ENCODE data around the gene KRT1.

KRT1 gene

DNA sequence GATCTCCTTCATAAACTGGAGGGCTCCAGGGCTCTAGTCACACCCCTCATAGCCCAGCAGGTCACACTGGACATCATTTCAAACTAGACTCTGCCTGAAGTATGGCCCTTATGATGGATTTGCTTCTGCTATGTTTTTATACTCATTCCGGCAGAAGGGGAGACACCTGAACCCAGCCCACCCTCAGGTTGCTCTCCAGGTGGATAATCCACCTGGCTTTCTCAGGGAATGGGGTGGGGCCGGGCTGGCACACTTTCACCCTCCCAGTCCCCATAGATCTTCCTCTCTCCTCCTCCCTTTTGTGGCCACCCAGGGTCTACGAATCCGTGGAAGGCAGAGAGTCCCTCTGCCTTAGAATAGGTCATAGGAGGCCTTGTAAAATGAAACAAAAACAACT, 52.1 kb downstream of the KRT1 start:
- Histone ChIP-seq H3K4me1 (ENCODE audit: control insufficient read depth, insufficient read depth, low read length) (no peaks in the 10 kb centered on the region), H3K27me3 (ENCODE audit: control insufficient read depth, insufficient read depth, low read length) (no peaks in the 10 kb centered on the region; the same call in 1 of the 2 replicates), H3K27ac (ENCODE audit: low read depth, low read length) (no peak overlapping the region), H3K36me3 (ENCODE audit: control insufficient read depth, insufficient read depth, low read length) (no peaks in the 10 kb centered on the region), H3K9me3 (ENCODE audit: control insufficient read depth, insufficient read depth, low read depth, low read length) (no peaks in the 10 kb centered on the region), H3K4me3 (ENCODE audit: low read depth, low read length) (no peak overlapping the region), H3K9ac (ENCODE audit: low read length) (no peak overlapping the region)

DNA sequence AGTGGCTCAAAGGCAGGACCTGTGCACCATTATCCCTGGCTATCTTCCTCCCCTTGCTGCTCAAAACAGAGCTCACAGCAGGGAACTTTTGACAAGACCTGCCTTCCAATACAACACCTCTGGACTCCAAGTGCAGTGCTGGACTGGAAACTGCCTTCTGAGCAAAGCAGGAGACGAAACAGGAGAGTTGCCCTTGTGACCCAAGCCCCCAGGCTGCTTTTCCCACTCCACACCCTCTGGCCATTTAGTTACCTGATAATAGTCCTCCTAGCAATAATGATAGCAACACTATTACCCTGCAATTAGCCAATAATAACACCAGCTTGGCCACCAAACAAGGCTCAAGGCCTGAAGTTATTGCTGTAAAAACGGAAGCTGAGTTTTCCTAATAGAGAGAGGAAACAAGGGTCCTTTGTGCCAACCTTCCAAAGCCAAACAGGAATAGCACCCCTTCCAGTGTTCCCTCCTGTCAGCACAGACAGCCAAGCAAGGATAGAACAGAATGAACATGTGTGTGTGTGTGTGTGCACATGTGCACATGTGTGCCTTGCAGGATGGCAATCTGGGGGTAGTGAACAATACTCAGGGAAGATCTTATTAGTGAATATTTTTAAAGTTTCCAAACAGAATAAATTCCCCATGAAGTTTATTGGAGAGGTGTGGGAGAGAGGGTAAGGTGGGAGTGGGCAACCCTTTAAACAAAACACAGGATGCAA, 52.7 kb downstream of the KRT1 start:
- H3K36me3 ChIP-seq (ENCODE audit: control insufficient read depth, insufficient read depth, low read length) = no peaks in the 10 kb centered on the region
- no peak overlapping the region for H3K4me3 ChIP-seq (ENCODE audit: low read depth, low read length)
- H3K9ac ChIP-seq (ENCODE audit: low read length) = no peak overlapping the region
- H3K4me1 ChIP-seq (ENCODE audit: control insufficient read depth, insufficient read depth, low read length) = no peaks in the 10 kb centered on the region
- H3K9me3 ChIP-seq (ENCODE audit: control insufficient read depth, insufficient read depth, low read depth, low read length) = no peaks in the 10 kb centered on the region
- H3K27me3 ChIP-seq (ENCODE audit: control insufficient read depth, insufficient read depth, low read length) = no peaks in the 10 kb centered on the region; the same call in 1 of the 2 replicates
- H3K27ac ChIP-seq (ENCODE audit: low read depth, low read length) = no peak overlapping the region

Measured in HUES6 (cell line).